Stimulated activated CD8-positive, alpha-beta memory T cell treated with anti-CD3 and anti-CD28 coated beads, Interleukin-4, amount 100 ng/mL, for 4 hours (primary cell): ENCODE measurements around the gene HOXA13.

Experiments
- DNase-seq, 2 donors: peaks; one replicate each; pipeline ENCODE4 v3.0.0-alpha.2; 2020; ENCODE audit warnings: low read depth in 2 of 2, low spot score in 1 of 2

The HOXA13 gene

GRCh38 chr7:27159266-27160144, 40.4 kb downstream of the HOXA13 start:
- DNase-seq, result no peak

DNA sequence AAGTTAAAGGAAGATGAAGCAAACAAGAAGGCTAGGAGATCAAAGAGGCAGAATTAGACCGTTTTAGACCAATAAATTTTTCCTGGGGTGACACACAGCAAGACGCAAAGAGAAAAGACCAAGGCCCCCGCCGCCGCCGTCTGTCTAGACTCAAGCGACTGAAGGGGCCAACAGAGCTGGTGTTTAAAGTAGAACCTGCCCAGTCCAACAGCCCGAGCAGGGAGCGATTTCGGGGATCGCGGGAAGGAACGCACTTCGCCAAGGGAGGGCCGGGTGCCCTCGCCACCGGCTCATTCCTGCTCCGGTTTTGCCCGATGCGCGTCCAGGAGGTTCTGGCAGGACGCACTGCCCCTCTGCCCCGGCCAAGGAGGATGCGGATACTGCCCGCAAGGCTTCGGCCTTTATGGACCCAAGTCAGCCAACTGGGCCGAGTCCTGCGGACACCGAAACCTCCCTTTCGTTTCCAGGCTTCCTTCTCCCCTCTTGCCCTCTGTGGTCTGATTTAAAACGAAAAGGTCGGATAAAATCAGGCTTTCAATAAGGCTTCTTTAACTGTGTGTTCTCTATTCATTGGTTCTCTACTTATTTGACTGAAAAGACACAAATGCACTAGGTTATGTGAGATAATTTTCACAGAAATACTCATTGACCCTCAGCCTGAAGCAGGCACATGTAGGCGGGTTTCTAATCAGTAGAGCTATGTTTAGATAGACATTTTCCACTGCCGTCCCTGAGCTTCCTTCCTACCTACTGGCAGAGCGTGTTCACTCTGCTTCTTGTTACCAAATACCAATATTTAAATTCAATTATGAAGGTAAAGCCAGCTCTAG, 41.2 kb downstream of the HOXA13 start:
- no peak for DNase-seq

DNA sequence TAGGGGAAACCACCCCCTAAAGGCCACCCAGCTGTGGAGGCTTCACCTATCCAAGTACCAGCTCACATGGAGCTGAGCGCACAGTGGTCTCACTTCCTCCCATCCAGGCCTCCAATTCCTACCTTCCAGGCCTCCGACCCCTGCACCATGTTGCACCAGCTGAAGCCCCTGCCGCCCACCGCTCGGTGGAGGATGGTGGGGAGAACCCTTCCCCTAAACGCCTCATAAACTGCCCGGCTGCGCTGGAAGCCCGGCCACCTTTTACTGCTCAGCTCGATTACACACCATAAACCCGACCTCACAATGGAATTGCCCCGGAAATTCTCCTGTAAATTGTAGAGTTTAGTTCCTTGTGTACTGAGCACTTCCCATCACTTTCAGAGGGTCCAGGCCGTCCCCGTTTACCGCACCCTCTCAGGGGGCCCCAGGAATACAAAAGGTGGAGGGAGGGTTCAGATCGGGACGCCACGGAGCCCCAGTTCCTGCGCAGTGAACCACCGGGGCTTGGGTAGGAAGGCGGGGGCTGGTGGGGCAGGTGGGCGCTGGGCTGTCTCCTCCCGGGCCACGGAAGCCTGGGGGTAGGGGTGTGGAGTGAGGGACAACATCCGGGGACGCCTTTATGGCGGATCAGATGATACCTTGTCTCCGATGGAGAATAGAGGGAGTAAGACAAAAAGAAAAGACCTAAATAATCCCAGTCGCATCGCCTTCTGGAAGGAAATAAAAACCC, 42.0 kb downstream of the HOXA13 start:
- no peak for DNase-seq

DNA sequence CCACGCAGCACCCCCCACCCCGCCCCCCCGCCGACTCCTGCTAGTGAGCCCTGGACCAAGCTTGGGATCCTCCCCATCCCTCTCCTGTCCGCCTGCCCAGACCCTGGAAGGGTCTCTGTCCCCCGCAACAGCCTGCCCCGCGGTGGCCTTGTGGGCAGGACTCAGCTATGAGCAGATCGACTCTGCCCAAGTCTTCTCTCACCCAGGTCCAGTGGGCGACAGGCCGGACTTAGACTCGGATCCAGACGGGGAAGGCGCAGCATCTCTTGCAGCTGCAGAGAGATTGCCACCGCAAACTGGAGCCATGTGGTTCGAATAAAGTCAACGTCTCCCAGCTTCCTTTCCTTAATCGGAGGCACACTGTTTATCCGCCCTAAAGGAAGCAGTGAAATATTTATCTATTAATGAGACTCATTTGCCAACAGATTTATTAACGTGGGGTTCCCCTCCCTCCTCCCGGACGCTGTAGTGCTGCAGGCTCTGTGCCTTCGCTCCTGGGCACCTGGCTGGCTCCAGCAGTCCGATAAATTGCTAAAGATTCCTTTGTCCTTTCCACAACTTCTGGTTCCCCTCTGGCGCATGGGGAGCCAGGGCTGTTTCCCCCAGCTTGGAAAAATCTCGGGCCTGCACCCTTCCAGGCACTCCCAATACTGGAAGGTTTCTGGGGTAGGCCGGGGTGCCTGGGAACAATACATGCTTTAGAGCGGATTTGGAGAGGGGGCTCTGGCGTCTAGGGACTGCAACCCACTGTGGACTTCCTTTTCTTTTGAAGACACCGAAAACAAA, 42.8 kb downstream of the HOXA13 start:
- DNase-seq, result no peak

- no peak for DNase-seq
Observed at GRCh38 chr7:27156508-27156898, 43.4 kb downstream of the HOXA13 start, which contains the start of gene HOXA7. Gene HOXA7 (minus strand): TSS chr7:27156675. CDS start chr7:27156545, 130 bp downstream.

DNA sequence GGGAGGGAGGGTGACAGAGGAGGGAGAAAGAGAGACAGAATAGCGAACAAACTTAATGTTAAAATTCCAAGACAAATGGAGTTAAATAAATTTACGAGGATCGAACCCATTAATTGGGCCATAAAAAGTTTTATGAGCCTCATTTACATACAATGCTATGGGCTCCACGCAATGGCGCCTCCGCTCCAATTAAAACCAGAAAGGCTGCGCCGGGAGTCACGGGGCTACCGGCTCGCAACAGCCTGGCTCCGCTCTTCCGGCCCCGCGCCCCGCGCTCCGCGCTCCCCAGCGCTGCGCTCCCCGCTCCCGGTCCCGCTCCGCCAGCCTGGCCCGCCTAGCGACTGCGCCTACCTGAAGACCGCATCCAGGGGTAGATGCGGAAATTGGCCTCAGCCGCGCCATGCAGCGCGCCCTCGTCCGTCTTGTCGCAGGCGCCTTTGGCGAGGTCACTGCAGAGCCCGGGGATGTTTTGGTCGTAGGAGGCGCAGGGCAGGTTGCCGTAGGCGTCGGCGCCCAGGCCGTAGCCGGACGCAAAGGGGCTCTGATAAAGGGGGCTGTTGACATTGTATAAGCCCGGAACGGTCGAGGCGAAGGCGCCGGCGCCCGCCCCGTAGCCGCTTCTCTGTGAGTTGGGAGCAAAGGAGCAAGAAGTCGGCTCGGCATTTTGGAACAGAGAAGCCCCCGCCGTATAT, 43.9 kb downstream of the HOXA13 start:
- DNase-seq, result no peak

DNA sequence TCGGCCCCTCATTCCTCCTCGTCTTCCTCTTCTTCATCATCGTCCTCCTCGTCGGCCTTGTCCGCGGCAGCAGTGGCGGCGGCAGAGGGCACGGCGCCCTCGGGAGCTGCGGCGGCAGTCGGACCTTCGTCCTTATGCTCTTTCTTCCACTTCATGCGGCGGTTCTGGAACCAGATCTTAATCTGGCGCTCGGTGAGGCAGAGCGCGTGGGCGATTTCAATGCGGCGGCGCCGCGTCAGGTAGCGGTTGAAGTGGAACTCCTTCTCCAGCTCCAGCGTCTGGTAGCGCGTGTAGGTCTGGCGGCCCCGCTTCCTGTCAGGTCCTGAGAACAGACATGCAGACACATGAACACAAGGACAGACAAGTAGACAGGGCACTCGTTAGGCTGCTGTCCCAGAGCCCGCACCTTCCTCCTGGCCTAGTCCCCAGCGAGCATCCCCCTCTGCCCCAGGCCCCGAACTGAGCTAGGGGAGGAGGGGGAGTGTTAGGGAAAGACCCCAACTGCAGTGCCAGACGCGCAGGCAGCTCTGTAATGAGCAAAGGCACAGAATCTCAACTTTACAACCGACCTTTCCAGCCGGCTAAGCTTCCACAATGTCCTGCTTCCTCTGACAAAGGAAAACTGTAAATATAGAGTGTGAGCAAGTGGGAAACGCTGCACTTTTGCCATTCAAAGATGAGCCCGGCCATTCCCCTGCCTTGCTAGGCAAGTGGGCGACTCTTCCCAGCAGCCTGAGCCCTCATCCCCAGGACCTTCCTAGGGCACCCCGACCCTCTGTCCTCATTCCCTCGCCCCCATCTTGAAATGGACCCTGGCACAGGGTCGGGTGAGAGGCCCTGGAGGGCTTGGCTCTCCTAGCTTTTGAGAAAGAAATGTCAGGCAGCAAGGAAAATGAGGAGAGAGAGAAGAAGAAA, 44.7 kb downstream of the HOXA13 start:
- DNase-seq, result no peak

DNA sequence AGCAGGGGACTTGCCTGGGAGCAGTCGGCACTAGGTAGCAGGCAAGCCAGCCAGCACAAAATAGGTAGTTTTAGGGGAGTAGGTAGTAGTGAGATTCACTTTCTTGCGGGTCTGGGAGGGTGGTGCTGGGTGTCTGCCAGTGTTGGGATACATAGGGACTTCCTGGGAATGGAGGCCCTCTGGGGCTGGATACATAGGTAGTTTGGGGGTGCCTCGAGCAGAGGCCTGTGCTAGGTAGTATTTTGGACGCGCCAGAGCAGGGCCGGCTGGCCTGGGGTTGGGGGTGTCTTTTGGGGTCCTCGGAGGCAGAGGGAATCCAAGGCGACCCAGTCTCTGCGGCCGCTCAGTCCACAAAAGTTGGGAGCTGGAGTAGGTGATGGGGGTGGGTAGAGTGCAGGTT, 45.5 kb downstream of the HOXA13 start:
- no peak for DNase-seq

GRCh38 chr7:27153526-27153925, 46.4 kb downstream of the HOXA13 start:
- DNase-seq, result no peak

- no peak for DNase-seq
Observed at GRCh38 chr7:27152816-27153442, 47.0 kb downstream of the HOXA13 start.

GRCh38 chr7:27151931-27152815, 47.7 kb downstream of the HOXA13 start, which contains the start of gene HOXA3:
Gene HOXA3 (minus strand): TSS chr7:27152583. CDS start chr7:27110640, 41,943 bp downstream.
- DNase-seq, result no peak

DNA sequence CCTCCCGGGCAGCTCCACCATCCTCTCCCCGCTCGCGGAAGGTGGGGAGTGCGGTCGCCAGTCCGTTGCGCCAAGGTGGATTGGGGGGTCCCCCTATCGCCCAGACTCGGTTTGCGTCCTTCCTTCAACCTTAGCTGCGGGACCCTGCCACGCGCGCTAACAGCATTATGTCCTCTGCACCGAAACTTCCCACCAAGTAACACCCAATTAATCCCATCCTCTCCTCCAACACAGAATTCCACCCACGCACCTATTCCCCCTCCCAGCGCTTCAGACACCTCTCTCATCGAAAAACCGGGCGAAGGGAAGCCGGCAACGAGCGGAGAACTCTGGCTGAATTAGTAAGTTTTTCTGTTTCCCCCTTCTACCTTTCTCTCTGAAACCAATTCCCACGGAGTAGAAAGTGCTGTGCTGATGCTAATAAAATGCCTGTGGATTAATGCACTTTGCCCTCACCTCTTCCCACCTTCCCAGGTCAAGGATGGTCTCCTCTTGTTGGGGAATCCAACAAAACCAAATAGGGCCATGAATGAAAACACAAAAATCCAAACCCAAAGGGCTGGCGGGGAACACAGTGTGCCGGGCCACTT, 48.5 kb downstream of the HOXA13 start:
- no peak for DNase-seq

GRCh38 chr7:27150568-27151340, 49.1 kb downstream of the HOXA13 start:
- DNase-seq, result no peak

DNA sequence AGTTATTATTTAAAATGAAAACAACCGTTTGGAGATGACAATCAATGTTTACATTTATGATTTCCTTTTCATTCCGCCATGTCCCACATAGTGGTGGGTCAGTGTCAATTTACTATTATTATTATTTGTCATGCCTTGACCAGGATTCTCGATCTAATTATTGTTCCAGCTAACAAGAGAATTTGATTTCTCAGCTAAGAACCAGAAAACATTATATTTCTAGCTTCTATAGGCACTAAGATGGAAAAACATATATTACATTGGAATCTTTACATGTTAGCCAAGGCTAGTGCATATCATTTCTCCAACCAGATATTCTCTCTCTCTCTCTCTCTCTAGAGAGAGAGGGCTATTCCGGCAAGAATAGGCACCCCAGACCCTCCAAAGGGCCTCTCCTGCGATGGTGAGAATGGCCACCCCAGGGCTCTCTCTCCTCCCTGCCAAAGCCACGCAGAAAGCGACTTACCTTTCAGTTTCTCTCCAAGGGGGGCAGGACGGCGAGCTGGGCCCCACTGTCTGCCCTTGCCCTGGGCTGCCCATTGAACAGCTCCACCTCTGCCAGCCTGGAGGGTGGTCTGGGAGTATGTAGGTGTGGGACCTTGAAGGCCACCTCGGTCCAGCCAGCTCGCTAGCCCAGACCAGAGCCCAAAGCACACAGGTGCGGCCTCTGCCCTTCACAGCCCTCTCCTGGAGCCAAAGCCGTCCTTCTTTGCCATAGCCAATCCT, 49.9 kb downstream of the HOXA13 start:
- no peak for DNase-seq

- DNase-seq, result no peak
Observed at GRCh38 chr7:27148756-27149641, 50.9 kb downstream of the HOXA13 start.
